ENCODE results near the gene PLA2G4C.
A peak's percentile ranks its signal among the peaks of the same experiment; 100 is the strongest.

Gene PLA2G4C

DNA sequence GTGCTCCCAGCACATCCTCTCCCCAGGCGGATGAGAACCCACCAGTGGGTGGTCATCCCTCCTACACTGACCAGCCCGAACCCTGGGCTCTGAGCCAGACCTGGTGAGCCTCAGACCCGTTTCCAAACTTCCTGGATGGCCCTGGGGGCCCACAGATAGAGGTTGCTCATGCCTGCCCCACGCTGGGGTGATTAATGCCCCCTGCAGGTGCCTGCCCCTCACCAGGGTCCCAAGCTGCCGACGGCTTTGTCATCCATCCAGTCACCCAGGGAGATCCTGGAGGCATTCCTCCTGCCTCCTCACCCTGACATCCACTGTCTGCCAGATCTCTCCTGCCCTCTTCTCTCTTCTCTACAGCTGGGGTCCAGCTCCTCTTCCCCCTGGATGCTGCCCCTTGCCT lies 28.4 kb upstream of the PLA2G4C start:
- no peak overlapping the region for H3K4me3 ChIP-seq (ENCODE audit: low read length)
- TF ChIP-seq, protein P1, sequence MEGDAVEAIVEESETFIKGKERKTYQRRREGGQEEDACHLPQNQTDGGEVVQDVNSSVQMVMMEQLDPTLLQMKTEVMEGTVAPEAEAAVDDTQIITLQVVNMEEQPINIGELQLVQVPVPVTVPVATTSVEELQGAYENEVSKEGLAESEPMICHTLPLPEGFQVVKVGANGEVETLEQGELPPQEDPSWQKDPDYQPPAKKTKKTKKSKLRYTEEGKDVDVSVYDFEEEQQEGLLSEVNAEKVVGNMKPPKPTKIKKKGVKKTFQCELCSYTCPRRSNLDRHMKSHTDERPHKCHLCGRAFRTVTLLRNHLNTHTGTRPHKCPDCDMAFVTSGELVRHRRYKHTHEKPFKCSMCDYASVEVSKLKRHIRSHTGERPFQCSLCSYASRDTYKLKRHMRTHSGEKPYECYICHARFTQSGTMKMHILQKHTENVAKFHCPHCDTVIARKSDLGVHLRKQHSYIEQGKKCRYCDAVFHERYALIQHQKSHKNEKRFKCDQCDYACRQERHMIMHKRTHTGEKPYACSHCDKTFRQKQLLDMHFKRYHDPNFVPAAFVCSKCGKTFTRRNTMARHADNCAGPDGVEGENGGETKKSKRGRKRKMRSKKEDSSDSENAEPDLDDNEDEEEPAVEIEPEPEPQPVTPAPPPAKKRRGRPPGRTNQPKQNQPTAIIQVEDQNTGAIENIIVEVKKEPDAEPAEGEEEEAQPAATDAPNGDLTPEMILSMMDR (conservative IDR thresholded peaks at IDR 0.05; ENCODE audit: low read depth, low read length), result no peak
- no peak for DNase-seq (ENCODE audit: low read depth)

DNA sequence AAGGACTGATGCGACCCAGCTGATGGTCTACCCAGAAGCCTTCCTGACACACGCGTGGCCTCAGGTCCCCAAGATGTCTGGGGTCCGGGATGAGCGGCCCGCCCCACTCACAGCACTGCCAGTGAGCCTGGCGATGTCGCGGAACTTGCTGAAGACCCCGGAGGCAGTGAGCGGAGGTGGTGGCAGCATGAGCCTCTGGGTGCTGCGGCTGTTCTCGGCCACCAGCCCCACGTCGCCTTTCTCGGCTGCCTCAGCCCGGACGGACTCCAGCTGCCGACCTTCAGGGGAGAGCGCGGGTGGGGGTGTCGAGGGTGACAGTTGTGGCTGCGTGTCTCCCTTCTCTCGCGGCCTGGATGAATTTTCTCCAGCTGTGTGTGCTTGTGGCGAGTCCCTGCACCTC lies 26.8 kb upstream of the PLA2G4C start:
- TF ChIP-seq, protein P1 (conservative IDR thresholded peaks at IDR 0.05; ENCODE audit: low read depth, low read length), result no peak
- H3K4me3 ChIP-seq (ENCODE audit: low read length), result no peak overlapping the region
- DNase-seq (ENCODE audit: low read depth), result no peak

DNA sequence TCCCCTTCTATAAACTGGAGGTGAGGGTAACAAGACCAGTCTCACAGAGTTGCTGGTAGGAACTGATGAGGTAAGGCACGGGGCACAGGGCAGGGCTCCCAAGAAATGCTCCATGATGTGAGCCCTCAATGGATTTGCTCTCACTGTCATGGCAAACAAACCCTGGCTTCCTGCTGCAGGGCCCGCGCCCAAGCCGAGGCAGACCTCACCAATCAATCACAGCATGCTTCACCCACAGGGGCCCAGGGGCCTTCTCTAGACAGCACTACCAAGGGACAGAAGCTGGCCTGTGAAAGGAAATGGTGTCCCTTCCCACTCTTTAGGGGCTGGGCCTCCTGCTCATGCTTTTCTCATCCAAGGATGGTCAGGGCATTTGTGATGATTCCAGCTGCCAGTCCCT lies 25.9 kb upstream of the PLA2G4C start:
- no peak for DNase-seq (ENCODE audit: low read depth)
- TF ChIP-seq, protein P1 (conservative IDR thresholded peaks at IDR 0.05; ENCODE audit: low read depth, low read length), result no peak
- H3K4me3 ChIP-seq (ENCODE audit: low read length), result no peak overlapping the region

DNA sequence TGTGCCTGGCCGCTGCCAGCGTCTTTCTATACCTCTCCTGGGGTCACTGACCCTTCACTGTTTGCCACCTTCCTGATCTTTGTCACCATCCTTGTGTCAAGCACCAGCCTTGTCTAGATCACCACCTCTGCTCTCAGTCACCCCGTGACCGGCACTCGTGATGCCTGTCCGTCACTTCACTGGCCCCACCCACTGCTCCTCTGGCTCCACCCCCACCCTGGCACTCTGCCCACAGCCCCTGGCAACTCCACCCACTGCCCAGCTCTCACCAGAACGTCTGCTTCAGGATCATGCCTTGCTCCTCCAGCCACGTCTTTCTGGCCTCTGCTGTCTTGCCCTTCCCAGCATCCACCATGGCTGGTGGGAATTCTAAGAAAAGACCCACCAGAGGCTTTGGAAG lies 24.8 kb upstream of the PLA2G4C start:
- DNase-seq (ENCODE audit: low read depth), result no peak
- H3K4me3 ChIP-seq (ENCODE audit: low read length), result no peak overlapping the region
- TF ChIP-seq, protein P1 (conservative IDR thresholded peaks at IDR 0.05; ENCODE audit: low read depth, low read length), result no peak

DNA sequence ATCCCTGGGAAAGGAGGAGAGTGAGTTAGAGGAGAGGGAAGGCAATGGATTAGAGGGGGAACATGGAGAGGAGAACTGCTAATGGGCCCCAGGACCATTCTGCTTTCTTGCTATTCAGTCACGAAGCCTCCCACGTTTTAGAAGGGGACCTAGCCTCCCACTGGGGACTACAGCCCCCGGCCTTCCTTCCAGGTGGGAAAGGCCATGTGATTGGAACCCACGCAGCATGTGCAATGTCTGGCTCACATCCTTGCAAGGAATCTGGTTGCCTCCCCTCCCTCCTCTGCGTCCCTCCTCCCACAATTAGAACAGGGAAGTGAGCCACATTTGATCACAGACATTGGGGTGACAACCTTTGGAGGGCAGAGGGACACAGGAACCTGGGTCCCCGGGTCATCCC lies 22.5 kb upstream of the PLA2G4C start:
- H3K4me3 ChIP-seq (ENCODE audit: low read length), result no peak overlapping the region
- DNase-seq (ENCODE audit: low read depth), result no peak
- TF ChIP-seq, protein P1 (conservative IDR thresholded peaks at IDR 0.05; ENCODE audit: low read depth, low read length), result no peak

DNA sequence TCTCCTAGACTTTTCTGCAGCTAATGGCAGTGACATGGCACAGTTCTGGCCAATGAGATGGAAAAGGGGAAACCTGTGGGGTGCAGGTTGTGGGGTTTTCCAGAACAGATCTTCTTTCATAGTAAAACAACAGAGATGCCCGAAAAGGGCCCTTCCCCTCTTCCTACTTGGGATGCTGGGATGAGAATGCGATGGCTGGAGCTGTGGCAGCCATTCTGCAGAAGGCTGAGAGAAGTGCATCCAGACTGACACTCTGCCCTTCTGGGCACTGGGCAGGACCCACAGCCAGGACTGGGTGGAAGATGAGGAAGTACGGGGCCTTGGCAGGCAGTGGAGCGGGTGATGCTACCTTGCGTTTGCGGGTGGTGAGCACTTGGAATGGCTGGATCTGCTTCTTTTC lies 16.9 kb upstream of the PLA2G4C start:
- no peak for DNase-seq (ENCODE audit: low read depth)
- H3K4me3 ChIP-seq (ENCODE audit: low read length), result no peak overlapping the region
- TF ChIP-seq, protein P1 (conservative IDR thresholded peaks at IDR 0.05; ENCODE audit: low read depth, low read length), result no peak

DNA sequence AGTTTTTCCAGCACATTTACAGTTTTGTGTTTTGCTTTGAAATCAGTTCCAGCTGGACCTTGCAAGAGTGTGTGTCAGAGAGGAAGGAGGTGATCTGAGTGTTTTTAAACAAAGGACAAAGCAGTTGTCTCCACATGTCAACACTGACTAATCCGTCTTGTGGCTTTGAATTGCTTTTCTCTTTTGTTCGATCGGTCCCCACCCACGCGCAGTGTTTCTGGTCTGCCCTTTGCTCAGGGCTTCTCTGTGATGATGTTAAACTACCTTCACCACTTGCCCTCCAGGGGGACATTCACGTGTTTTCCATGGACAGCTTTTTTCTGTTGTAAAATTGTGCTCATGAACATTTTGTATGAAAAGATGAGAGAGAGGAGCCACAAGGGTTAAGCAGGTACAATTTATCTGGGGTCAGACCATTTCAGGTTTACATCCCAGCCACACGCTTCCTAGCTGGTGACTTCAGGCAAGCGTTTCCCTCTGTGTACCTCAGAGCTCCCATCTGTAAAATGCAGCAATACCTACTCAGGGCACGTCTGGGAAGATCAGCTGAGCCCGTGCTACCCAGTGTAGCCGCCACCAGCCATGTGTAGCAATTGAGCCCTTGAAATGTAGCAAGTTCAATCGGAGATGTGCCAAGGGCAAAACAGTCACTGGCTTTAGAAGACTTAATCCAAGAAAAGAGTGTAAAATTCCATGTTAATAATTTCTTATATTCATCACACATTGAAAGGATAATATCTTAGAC lies 13.5 kb upstream of the PLA2G4C start:
- no peak overlapping the region for H3K4me3 ChIP-seq (ENCODE audit: low read length)
- no peak for DNase-seq (ENCODE audit: low read depth)
- TF ChIP-seq, protein P1 (conservative IDR thresholded peaks at IDR 0.05; ENCODE audit: low read depth, low read length), result peak; percentile 27

All from retinal pigment epithelial cell (primary cell).